Measurements from ENCODE around the gene PIK3AP1. TPM values are rescaled to one million over a fixed set of nuclear protein-coding genes. Genes with fewer than 3 reads are reported as not detected.

The PIK3AP1 gene
- total and polyA plus RNA-seq, 7 donors: 6.1 to 22.0 (median 10.0) TPM

DNA sequence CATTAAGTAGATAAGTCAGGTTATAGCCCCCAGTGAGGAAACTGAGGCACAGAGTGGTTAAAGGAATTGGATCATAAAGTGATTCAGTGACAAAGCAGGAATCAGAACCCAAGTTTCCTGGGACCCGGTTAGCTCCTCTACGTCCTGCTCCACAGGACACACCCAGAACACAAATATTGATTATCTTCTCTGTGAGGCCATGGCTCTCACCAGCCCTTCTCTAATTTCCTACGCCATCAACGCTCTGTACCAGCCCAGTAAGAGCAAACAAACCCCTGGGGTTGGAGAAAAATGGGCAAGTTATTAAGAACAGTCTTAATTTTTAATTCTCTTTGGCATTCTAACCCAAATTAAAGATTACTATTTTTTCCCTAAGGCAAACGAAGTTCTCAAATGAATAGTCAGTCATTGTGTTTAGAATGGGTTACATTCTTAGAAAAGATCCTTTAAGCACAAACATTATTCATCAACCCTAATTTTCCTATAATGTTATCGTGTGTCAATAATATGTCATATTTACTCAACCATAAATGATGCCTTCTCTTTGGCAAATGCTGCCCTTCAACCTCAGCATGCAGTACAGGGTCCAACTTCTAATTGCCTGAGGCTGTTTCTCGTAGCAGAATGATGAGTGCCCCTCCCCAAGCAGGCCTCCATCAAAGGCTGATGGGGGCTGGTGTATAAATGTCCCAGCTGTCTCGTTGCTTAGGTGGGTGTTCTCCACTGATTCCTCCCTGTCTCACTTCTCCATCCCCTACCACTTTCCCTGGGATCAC, 108.1 kb downstream of the PIK3AP1 start:
- TF ChIP-seq POLR2AphosphoS5 (IDR thresholded peaks at IDR 0.05) (no peak), POLR2A (IDR thresholded peaks at IDR 0.05) (no peak), EP300 (IDR thresholded peaks at IDR 0.05) (no peak)
- TF ChIP-seq, protein P1, sequence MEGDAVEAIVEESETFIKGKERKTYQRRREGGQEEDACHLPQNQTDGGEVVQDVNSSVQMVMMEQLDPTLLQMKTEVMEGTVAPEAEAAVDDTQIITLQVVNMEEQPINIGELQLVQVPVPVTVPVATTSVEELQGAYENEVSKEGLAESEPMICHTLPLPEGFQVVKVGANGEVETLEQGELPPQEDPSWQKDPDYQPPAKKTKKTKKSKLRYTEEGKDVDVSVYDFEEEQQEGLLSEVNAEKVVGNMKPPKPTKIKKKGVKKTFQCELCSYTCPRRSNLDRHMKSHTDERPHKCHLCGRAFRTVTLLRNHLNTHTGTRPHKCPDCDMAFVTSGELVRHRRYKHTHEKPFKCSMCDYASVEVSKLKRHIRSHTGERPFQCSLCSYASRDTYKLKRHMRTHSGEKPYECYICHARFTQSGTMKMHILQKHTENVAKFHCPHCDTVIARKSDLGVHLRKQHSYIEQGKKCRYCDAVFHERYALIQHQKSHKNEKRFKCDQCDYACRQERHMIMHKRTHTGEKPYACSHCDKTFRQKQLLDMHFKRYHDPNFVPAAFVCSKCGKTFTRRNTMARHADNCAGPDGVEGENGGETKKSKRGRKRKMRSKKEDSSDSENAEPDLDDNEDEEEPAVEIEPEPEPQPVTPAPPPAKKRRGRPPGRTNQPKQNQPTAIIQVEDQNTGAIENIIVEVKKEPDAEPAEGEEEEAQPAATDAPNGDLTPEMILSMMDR (IDR thresholded peaks at IDR 0.05): no peak
- no peaks in the 10 kb centered on the region for H3K36me3 ChIP-seq
- H3K4me3 ChIP-seq: no peak overlapping the region
- H3K9me3 ChIP-seq: no peaks in the 10 kb centered on the region
- H3K27me3 ChIP-seq: no peaks in the 10 kb centered on the region
- no peak overlapping the region for H3K27ac ChIP-seq
- intact Hi-C loops (cut with DNase I): no loop called here
- 20 to 71% methylated on average over 8 of the region's 8 CpGs for WGBS, 2 donors
- no peak for DNase-seq
- no peaks in the 10 kb centered on the region for H3K4me1 ChIP-seq

DNA sequence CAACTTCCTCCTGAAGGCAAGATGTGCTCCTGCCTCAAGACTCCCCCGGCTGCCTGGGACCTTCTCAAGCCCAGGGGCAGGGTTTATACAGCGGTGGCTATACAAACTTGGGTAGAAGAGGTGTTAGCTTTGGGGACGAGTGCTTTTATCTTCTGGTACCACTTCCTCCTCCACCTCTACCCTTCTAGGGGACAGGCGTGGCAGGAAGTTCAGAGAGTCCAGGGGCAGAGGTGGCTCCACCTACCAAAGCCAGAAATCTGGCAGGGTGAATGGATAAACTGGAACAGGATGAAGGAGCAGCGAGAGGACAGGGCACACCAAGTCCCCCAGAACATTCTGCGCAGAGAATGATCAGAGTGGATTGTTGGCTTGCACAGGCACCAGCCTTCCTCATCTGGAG, 109.5 kb downstream of the PIK3AP1 start:
- no peaks in the 10 kb centered on the region for H3K9me3 ChIP-seq
- H3K27me3 ChIP-seq: no peaks in the 10 kb centered on the region
- H3K36me3 ChIP-seq: no peaks in the 10 kb centered on the region
- intact Hi-C loops (cut with DNase I): no loop called here
- no peak for DNase-seq
- no peak overlapping the region for H3K27ac ChIP-seq
- WGBS, 2 donors: 16 to 45% methylated on average over 6 of the region's 6 CpGs
- TF ChIP-seq, protein P1 (IDR thresholded peaks at IDR 0.05): no peak
- TF ChIP-seq POLR2A (IDR thresholded peaks at IDR 0.05): no peak
- no peak for TF ChIP-seq POLR2AphosphoS5 (IDR thresholded peaks at IDR 0.05)
- TF ChIP-seq EP300 (IDR thresholded peaks at IDR 0.05): no peak
- H3K4me1 ChIP-seq: no peaks in the 10 kb centered on the region
- H3K4me3 ChIP-seq: no peak overlapping the region

DNA sequence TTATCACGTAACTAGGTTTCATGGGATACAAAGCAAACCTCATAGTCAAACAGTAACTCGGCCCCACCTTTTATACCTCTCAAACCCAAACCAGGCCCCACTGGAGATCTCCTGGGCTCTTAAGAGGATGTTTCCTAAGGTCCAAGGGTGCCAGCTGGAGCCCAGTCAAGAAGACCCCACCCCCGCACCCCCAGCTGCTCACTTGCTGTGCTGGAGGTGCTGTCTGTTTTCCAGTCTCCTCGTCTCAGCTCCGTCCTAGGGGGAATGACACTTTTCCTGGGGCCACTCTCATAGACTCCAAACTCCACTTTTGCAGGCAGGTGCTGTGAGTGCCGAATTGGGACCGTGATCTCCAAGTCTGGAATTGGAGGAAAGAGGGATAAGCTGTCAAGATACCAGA, 110.8 kb downstream of the PIK3AP1 start:
- Histone ChIP-seq H3K4me3 (no peak overlapping the region), H3K9me3 (no peaks in the 10 kb centered on the region), H3K4me1 (no peaks in the 10 kb centered on the region), H3K27me3 (no peaks in the 10 kb centered on the region), H3K36me3 (no peaks in the 10 kb centered on the region), H3K27ac (no peak overlapping the region)
- WGBS, 2 donors: 30 to 74% methylated on average over 7 of the region's 7 CpGs
- intact Hi-C loops (cut with DNase I): no loop called here
- no peak for TF ChIP-seq EP300 (IDR thresholded peaks at IDR 0.05)
- no peak for TF ChIP-seq POLR2AphosphoS5 (IDR thresholded peaks at IDR 0.05)
- TF ChIP-seq POLR2A (IDR thresholded peaks at IDR 0.05): no peak
- DNase-seq: no peak

DNA sequence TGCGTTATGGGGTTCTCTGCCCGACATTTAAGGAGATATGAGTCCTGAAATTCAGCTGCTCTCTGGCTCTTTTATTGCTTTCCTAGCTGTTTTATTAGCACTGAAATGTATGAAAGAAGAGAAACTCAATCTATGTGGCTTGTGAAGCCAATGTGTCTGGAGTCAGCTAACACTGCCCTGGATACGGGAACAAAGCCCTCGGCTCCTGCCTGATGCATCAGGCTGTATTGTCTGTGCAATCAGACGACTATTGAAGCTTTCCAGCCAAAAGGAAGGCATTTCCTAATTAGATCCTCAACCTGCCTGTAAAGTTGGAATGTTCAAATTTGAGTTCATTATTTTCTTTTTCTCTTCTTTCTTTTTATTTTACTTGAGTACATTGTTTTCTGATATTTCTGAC, 111.5 kb downstream of the PIK3AP1 start:
- no peak overlapping the region for H3K27ac ChIP-seq
- H3K4me3 ChIP-seq: no peak overlapping the region
- TF ChIP-seq, protein P1 (IDR thresholded peaks at IDR 0.05): no peak
- TF ChIP-seq EP300 (IDR thresholded peaks at IDR 0.05): no peak
- TF ChIP-seq POLR2A (IDR thresholded peaks at IDR 0.05): no peak
- TF ChIP-seq POLR2AphosphoS5 (IDR thresholded peaks at IDR 0.05): no peak
- H3K27me3 ChIP-seq: no peaks in the 10 kb centered on the region
- no peaks in the 10 kb centered on the region for H3K9me3 ChIP-seq
- intact Hi-C loops (cut with DNase I): no loop called here
- H3K4me1 ChIP-seq: no peaks in the 10 kb centered on the region
- 22 to 69% methylated on average over 5 of the region's 5 CpGs for WGBS, 2 donors
- no peaks in the 10 kb centered on the region for H3K36me3 ChIP-seq
- DNase-seq: no peak

DNA sequence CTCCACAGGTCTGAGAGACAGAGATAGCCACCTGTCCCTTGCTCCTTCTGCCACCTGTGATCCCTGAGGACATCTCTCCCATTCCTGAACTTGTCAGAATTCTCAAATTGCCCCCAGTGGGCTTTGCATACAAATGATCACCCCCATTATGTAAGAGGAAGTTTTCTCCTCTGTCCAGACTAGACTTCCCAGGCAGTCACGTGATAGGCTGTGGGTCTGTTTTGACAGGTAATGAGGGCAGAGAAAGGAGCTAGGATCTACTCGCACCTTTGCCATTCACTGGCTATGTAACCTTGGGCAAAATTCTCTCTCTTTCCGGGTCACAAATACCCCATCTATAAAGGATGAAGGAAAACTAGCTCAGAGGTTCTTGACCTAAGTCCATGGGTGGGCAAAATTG, 112.1 kb downstream of the PIK3AP1 start:
- H3K36me3 ChIP-seq: no peaks in the 10 kb centered on the region
- TF ChIP-seq POLR2AphosphoS5 (IDR thresholded peaks at IDR 0.05) (no peak), POLR2A (IDR thresholded peaks at IDR 0.05) (no peak), EP300 (IDR thresholded peaks at IDR 0.05) (no peak)
- TF ChIP-seq, protein P1 (IDR thresholded peaks at IDR 0.05): no peak
- no peaks in the 10 kb centered on the region for H3K27me3 ChIP-seq
- no peaks in the 10 kb centered on the region for H3K4me1 ChIP-seq
- no peak overlapping the region for H3K4me3 ChIP-seq
- intact Hi-C loops (cut with DNase I): no loop called here
- no peak overlapping the region for H3K27ac ChIP-seq
- no peak for DNase-seq
- no peaks in the 10 kb centered on the region for H3K9me3 ChIP-seq
- 30 to 73% methylated on average over 3 of the region's 3 CpGs for WGBS, 2 donors
